ENCODE measurements around the gene WDR83.
A peak's percentile ranks its signal among the peaks of the same experiment; 100 is the strongest.
"Not testable (repeated sequence)": the region's sequence is repeated elsewhere in the genome, so short reads cannot be mapped to it uniquely, and the experiment has no call there.

WDR83 gene

GRCh38 chr19:12687496-12688196 lies 21.0 kb downstream of the WDR83 start, which contains the start of gene GNG14:
TSS of gene GNG14 (plus strand) at chr19:12687998. CDS start at chr19:12688049, 51 bp downstream.
- no peak for DNase-seq

GRCh38 chr19:12689012-12689411 lies 22.4 kb downstream of the WDR83 start:
- DNase-seq: no peak

GRCh38 chr19:12689581-12690216 lies 23.1 kb downstream of the WDR83 start:
- no peak for DNase-seq

GRCh38 chr19:12692960-12693359 lies 26.4 kb downstream of the WDR83 start:
- DNase-seq: no peak

GRCh38 chr19:12694641-12695040 lies 28.0 kb downstream of the WDR83 start:
- DNase-seq: no peak

- DNase-seq: no peak
These were observed 28.5 kb downstream of the WDR83 start for GRCh38 chr19:12695096-12695495.

- no peak for DNase-seq
These were observed 28.9 kb downstream of the WDR83 start for GRCh38 chr19:12695514-12695913.

- DNase-seq: no peak
These were observed 29.4 kb downstream of the WDR83 start for GRCh38 chr19:12695997-12696365.

- peak; percentile 97 for DNase-seq
These were observed 30.0 kb downstream of the WDR83 start, which contains the start of gene FBXW9 for GRCh38 chr19:12696366-12697335. TSS of gene FBXW9 (minus strand) at chr19:12696631. CDS start at chr19:12696581, 50 bp downstream.

- not testable (repeated sequence) for DNase-seq
These were observed 30.8 kb downstream of the WDR83 start for GRCh38 chr19:12697425-12697824.

GRCh38 chr19:12698138-12698537 lies 31.5 kb downstream of the WDR83 start:
- DNase-seq: no peak

- DNase-seq: no peak
These were observed 35.1 kb downstream of the WDR83 start for GRCh38 chr19:12701596-12702282.

- peak; percentile 59 for DNase-seq
These were observed 36.4 kb downstream of the WDR83 start for GRCh38 chr19:12703046-12703445.

- no peak for DNase-seq
These were observed 38.6 kb downstream of the WDR83 start for GRCh38 chr19:12705169-12705568.

GRCh38 chr19:12705654-12706331 lies 39.2 kb downstream of the WDR83 start:
- DNase-seq: no peak

- DNase-seq: no peak
These were observed 39.7 kb downstream of the WDR83 start for GRCh38 chr19:12706332-12706718.

- DNase-seq: no peak
These were observed 42.0 kb downstream of the WDR83 start for GRCh38 chr19:12708641-12709040.

- DNase-seq: no peak
These were observed 44.6 kb downstream of the WDR83 start for GRCh38 chr19:12711187-12711586.

- not testable (repeated sequence) for DNase-seq
These were observed 45.5 kb downstream of the WDR83 start for GRCh38 chr19:12712077-12712476.

GRCh38 chr19:12713304-12713703 lies 46.7 kb downstream of the WDR83 start:
- not testable (repeated sequence) for DNase-seq

- no peak for DNase-seq
These were observed 48.5 kb downstream of the WDR83 start for GRCh38 chr19:12715102-12715501.

- no peak for DNase-seq
These were observed 49.3 kb downstream of the WDR83 start for GRCh38 chr19:12715929-12716328.

Measured in retina (tissue), 1 donor.